HS-27A (cell line): Measurements from ENCODE around the gene CARD9.

ENCODE experiments used
- DNase-seq: peaks from one replicate; pipeline ENCODE4 v3.0.0-alpha.2; 2012; ENCODE audit warnings: low read depth, missing footprints

CARD9 gene

GRCh38 chr9:136347472-136348256 is 25.8 kb downstream of the CARD9 start:
- no peak for DNase-seq

- no peak for DNase-seq
Observed at GRCh38 chr9:136346927-136347465, 26.5 kb downstream of the CARD9 start.

- no peak for DNase-seq
Observed at GRCh38 chr9:136346157-136346481, 27.4 kb downstream of the CARD9 start.

- DNase-seq, result no peak
Observed at GRCh38 chr9:136345281-136346156, 27.9 kb downstream of the CARD9 start.

GRCh38 chr9:136344544-136345280 is 28.8 kb downstream of the CARD9 start:
- no peak for DNase-seq

- DNase-seq, result no peak
Observed at GRCh38 chr9:136343884-136344269, 29.6 kb downstream of the CARD9 start.

GRCh38 chr9:136343121-136343883 is 30.2 kb downstream of the CARD9 start:
- DNase-seq, result no peak

- no peak for DNase-seq
Observed at GRCh38 chr9:136342181-136343120, 31.0 kb downstream of the CARD9 start.

GRCh38 chr9:136341769-136342168 is 31.7 kb downstream of the CARD9 start:
- no peak for DNase-seq

- no peak for DNase-seq
Observed at GRCh38 chr9:136341042-136341655, 32.3 kb downstream of the CARD9 start.

GRCh38 chr9:136340356-136341041 is 33.0 kb downstream of the CARD9 start:
- DNase-seq, result no peak

- DNase-seq, result no peak
Observed at GRCh38 chr9:136339958-136340310, 33.5 kb downstream of the CARD9 start.

- DNase-seq, result no peak
Observed at GRCh38 chr9:136339173-136339957, 34.1 kb downstream of the CARD9 start.

- DNase-seq, result no peak
Observed at GRCh38 chr9:136338511-136338910, 35.0 kb downstream of the CARD9 start.

GRCh38 chr9:136337416-136338395 is 35.8 kb downstream of the CARD9 start:
- DNase-seq, result no peak

- no peak for DNase-seq
Observed at GRCh38 chr9:136336881-136337280, 36.6 kb downstream of the CARD9 start.

- no peak for DNase-seq
Observed at GRCh38 chr9:136336156-136336870, 37.2 kb downstream of the CARD9 start.
